Activated T-helper 9 cell treated with anti-CD3 and anti-CD28 coated beads, Interleukin-2, amount 50 U/mL, for 16 hours (primary cell): Measurements from ENCODE around the gene POLD3.

Source experiments
- DNase-seq: peaks from one replicate; pipeline ENCODE4 v3.0.0-alpha.2; 2020; ENCODE audit warnings: low read depth

Gene POLD3

DNA sequence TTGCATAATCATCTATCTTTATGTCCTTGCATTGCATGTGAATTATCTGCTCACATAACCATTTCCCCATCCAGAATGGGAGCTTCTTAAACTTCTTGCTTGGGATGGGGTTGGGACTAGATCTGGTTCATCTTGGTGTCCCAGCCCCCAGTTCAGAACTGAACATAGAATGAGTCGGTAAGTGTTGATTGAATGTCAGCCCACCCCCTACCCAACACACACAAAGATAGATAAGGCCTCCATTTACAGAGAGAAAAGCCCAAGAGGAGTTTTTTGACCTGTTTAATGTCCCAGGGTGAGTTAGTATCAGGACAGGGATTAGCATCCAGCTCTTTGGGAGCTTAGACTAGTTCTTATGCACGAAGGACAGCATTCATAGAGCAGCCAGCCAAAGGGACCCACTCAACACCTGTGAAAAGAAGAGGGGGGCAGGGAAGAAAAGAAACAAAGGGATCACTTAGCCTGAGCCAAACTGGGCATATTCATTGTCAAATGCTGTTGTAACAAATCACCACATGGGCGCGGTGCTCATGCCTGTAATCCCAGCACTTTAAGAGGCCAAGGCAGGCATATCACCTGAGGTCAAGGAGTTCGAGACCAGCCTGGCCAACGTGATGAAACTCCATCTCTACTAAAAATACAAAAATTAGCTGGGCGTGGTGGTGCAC, 81.4 kb downstream of the POLD3 start:
- no peak for DNase-seq

DNA sequence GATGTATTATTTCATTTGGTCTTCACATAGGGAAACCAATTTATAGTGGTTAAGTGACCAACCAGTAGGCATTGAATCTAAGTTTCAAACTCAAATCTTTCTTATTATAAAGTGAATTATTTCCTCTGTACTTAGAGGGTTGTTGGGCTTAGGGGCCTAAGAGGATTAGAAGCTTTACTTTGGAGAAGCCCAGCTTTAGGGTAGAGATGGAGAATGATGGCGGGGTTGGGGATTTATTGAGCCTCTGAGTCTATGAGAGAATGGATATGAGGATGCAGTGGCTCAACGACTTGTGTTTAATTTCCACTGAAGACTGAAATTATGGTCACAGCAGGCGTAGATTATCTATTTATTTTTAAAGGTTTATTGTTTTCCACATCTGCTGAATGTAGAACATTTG, 83.4 kb downstream of the POLD3 start:
- no peak for DNase-seq

DNA sequence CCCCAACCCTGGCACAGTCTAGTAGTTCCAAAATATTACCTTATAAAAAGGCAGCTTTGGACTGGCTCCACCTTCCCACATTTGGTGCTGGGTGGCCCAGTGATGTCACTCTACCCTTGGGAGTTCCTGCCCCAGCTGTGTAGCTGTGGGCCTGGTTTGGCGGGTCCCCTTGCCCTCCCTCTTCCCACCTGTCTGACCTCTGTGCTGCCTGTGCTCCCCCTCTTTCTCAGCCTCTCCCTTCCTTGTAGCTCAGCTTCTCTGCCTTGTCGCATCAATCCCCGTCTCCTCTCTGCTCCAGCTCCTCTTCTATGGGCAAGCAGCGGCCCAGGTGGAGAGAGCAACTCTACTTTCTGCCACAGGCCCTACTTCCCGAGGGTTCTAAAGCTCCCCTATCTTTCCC, 84.2 kb downstream of the POLD3 start:
- DNase-seq = no peak

DNA sequence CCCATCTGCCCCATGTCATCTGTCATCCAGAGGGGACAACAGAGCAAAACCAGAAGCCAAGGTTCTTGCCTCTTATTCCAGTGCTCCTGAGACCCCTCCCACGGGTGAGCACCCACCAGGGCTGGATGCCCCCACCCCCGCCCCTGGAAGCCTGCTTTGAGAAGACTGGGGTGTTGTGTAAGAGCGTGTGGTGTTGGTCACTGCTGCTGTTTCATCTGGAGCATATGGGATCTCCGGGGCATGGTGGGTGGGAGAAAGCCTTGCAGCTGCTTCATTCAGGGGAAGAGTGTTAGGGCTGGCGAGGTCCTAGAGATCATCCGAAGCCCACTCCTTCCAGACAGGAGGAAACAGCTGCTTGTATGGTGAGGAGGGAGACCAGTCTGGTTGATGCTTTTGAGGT, 84.7 kb downstream of the POLD3 start:
- no peak for DNase-seq

DNA sequence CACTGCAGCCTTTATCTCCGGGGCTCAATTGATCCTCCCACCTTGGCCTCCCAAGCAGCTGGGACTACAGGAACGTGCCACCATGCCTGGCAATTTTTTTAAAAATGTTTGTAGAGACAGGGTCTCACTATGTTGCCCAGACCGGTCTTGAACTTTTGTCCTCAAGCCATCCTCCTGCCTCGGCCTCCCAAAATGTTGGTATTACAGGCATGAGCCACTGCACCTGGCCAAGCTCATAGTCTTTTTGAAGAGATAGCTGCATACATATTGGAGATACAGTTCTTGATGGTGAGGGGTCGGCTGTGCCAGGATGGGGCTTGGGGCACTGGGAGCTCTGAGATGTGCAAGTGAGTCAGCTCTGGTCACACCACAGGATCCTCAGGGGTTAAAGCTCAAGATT, 85.7 kb downstream of the POLD3 start:
- DNase-seq = no peak

DNA sequence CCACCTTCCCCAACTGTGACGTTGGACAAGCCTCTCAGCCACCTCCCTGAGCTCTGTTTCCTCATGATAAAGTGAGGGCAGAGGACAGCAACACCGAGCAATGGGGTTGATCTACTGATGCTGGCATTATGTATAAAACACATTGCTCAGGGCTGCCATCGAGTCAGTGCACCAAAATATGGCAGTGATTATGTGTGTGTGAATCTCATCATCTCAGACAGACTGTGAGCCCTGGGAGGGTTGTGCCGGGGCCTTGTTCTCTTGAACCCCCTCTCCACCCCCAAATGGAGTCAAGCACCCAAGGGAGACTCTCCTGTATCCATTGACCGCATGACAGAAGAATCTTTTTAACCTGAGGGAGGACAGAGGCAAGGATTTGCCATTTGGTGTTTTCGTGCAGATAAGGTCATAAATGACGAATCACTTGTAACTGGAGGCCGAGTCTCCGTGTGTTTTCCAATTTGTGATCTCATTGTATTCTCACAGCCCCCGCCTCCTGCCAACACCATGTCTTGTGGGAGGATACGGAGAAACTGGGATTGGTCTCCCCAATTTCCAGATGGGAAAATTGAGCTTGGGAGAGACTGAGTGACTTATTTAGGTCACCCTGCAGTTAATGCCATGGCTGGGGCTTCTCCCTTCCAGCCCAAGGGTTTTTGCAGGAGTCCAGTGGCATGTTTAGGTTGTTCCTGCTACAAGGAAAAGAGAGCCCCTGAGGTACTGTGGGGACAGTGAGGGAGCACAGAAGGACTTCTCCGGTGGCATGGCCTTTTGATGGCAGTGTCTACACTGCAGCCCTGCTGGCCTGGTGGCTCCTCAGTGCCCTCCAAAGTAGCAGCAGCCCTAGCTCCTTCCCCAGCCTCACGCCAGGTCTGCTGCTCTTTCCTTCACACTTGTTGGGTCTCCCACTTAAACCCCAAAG, 86.5 kb downstream of the POLD3 start:
- DNase-seq = no peak

DNA sequence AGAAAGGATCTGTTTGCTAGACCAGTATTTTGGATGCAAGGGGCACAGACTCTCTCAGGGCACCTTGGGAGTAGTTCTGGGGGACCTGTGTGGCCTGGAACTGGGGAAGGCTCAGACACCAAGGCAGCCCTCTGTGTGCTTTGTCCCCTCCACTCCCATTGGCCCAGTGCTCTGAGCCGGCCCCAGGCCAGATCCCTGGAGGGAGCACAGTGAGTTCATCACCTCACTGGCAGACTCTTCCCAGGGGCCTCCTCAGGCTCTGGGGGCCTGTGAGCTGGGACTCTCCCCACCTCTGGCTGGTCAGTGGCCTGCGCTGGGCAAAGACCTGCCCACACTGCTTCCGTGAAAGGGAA, 87.1 kb downstream of the POLD3 start:
- DNase-seq = no peak

DNA sequence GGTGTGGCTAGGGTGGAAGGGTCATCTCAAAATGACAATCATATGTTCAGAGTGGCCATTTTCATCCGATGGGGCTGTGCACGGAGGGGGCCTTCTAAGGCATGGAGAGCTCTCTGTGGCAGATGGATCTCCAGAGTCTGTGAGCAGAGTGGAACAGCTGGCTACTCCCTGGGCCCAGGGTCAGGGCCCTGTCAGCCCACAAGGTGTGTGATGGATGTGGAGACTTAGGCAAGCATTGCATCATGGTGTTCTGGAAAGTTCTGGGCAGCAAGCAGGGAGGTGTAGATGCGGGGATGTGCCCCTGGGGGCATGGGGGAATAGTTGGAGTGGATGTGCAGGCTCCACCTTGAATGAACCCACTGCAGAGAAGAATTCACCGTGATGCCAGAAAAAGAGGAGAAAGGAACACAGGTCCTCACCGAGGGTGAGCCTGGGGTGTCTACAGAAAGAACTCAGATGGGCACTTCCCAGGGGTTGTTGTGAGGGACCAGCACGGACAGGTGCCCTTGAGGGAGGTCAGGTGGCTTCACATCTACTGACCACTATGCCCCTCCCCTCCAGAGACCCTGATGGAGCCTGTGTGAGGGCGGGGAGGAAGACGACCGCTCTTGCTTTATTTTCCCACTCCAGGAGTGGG, 87.8 kb downstream of the POLD3 start:
- no peak for DNase-seq

DNA sequence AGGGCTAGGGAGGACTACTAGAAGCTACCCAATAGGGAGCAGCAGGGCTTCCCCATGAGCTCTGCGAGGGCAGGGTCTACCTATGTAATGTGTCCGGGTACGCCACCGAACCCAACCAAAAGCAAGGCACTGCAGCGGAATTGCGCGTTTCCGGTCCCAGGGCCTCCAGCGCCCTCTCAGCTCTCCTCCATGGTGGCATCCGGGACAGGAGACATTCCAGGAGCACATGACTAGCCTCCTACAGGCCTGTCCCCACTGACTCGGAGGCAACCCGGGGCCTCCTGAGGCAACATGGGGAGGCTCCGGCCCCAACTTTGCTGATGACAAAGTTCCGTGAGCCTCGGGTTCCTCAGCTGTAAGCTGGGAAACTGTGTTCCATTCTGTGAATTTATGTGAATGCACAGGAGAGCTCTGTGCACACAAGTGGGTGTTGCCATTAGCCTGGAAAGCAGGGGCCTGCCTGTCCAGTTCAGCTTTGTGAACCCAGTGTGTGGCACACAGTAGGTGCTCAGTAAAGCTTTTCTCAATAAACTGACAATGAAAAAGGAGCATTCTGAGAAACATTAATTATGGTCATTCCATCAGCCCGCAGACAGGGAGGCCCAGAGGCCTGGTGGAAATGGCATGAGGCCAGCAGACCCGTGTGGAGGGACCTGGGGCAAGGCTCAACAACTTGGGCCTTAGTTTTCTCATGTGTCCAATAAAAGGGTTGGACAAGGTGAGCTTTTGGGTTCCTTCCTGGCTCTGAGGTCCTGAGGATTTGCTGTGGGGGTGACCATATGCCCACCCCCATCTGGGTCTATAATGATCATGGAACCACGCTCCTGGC, 88.5 kb downstream of the POLD3 start:
- no peak for DNase-seq

DNA sequence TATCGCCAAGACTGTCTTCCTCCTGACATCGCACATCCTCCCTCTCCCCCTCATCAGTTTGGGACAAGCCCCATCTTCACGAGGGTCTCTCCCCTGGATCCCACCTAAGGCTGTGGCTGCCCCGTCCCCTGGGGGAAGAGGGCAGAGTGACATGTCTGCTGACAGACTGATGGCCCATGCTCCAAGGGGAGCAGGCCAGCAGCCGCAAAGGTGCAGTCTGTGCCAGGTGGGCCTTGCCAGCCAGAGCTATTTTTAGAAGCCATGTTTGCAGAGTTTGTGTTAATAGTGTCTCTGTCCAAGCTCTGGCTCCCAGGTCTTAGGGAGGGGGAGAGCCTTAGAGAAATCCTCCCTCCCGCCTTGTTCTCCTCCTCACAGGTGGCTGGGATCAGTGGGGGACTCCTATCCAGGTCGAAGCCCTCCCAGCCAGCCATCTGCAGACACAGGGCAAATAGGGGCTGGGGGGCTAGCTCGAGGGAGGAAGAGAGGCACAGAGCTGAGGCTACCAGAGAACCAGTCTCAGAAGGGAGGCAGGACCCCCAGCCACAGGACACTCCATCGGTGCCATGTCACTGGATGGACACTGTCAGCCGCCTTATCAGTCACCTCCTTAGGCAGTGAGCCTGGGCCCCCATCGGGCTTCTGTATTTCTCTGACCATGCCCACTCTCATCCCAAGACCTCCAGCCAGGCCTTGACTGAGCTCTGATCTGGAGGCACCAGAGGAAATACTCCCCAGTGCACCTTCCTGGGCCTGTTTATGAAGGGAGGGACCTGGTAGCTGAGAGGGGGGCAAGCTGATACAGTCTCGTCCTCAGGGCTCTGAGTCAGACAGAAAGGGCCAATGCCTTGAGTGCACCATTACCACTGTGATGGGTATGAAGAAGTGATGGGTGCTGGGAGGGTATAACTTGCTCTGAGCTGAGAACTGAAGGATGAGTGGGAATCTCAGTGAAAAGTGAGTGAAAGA, 89.6 kb downstream of the POLD3 start:
- no peak for DNase-seq

DNA sequence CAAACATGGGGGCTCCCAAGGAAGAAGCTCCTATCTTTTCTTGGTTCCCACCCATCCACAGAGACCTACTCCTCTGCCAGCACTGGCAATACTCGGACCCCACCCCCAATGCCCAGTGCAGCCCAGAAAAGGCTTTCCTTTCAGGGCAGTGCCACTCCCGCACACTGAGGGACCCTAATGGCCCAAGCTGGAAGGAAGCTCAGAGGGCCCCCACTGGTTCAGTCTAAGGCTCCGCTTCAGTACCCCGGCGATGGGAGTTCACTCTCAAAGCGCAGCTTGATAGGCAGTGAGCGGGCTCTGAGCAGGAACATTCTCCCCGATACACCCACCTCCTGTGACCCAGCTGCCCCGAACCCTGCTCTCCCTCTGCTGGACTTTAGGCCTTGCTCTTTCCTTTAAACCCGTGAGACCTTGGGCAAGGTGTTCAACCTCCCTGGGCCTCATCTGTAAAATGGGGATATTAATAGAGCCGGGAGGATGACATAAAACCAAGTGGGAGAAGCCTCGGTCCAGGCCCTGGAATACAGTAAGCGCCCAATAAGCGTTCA, 90.4 kb downstream of the POLD3 start:
- no peak for DNase-seq

DNA sequence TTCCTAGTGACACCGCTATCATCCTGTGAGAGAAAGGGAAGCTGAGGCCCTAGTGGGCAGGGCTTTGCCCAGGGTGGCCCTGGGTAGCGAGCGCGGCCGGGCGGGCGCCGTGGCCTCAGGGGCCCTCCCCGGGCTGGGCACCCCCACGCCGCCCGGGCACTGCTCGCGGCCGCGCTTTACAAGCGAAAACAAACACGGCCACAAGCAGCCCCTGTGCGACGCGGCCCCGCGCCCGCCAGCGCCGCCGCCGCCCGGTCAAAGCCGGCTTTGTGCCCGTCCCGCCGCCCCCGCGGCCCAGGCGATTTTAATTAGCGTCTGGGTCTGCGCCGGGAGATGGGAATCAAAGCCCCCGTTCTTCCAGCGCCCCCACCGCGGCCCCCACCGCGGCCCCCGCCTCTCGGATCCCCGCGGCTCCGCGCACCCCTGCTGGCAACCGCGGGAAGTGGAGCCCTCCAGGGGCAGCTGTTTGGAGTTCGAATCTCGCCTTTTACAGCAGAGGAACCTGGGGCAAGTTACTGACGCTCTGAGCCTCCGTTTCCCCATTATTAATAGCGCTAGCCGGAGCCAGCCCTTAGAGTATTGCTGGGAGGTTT, 91.0 kb downstream of the POLD3 start:
- DNase-seq = no peak

DNA sequence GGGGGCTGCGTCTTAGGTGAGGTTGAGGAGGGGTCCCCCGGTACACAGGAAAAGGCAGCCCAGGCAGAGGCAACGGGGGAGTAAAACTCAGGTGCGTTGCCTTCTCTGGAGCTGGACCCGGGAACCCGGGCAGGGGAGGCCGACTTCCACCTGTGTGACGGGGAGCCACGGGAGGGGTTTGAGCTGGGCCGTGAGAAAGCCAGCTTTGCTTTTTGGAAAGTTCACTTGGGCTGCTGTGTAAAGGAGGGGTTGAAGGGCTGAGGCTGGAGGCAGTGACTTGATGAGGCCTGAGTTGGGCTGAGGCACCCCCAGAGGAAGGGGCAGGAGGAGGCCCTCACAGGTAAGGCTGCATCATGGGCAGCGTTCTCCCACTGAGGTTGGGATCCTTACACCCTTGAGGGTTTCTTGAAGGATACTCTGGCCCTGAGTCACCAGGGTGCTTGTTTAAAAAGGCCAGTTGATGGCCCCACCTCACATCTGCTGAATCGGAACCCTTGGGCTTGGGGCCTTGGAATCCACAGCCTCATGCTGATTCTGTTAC, 91.6 kb downstream of the POLD3 start:
- DNase-seq = no peak

DNA sequence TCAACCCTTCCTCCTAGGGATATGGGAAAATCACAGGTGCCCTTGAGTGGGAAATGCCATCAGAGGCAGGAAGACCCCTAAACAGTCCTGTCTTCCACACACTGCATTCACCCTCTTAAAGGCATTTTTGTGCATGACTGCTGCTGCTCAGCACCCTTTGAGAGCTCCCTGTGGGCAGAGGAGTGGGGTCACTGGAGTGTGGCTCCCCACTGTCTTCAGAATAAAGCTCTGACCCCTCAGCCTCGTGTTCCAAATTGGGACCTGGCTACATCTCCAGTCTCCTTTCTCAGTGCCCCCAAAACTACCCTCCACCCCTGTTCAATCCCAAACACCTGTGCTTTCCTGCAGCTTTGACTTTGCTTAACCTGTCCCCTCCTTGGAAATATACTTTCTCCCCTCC, 92.3 kb downstream of the POLD3 start:
- no peak for DNase-seq

DNA sequence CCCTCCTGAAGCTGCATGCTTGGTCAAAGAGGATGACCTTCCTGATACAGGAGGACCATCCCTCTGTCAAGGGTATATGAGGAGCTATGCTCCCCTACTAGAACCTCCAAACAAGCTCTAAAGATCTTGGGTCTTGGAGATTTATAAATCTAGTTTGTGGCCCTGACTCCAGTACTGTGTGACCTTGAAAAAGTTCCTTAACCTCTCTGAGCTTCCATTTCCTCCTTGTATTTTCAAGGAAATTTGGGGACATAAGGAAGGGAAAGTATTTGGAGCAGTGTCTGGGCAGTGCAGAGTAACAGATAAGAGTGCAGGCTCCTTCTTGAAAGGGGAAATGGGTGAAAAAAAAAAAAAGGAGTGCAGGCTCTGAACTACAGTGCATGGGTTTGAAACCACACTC, 93.0 kb downstream of the POLD3 start:
- no peak for DNase-seq

DNA sequence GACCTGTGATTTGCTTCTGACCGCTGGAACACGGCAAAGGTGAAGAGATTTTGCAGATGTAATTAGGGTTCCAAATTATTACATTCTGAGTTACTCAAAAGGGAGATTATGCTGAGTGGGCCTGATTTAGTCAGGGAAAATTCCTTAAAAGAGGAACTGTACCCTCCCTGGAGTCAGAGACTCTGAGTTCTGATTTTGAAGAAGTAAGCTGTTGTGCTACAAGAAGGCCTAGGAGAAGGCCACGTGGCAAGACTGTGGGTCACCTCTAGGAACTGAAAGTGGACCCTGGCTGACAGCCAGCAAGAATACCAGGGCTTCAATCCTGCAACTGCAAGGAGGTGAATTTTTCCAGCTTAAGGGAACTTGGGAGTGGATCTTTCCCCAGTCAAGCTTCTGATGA, 93.5 kb downstream of the POLD3 start:
- no peak for DNase-seq

DNA sequence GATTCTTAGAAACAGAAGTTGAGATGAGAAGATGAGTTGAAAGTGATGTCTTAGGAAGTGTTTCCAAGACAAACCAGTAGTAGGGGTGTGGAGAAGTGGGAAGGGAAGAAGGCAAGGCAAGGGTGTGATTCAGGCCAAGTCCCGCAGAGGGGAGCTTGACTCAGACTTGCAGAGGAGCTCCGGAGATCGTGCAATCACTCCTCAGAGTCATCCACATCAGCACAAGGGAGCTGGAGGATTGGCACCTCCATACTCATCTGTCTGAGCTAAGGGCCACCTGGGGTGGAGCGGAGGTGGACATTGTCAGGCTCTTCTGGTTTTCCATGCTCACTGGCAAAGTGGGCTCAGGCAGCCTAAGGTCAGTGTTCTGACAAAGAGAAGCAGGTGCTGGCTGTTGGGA, 94.4 kb downstream of the POLD3 start:
- DNase-seq = no peak

DNA sequence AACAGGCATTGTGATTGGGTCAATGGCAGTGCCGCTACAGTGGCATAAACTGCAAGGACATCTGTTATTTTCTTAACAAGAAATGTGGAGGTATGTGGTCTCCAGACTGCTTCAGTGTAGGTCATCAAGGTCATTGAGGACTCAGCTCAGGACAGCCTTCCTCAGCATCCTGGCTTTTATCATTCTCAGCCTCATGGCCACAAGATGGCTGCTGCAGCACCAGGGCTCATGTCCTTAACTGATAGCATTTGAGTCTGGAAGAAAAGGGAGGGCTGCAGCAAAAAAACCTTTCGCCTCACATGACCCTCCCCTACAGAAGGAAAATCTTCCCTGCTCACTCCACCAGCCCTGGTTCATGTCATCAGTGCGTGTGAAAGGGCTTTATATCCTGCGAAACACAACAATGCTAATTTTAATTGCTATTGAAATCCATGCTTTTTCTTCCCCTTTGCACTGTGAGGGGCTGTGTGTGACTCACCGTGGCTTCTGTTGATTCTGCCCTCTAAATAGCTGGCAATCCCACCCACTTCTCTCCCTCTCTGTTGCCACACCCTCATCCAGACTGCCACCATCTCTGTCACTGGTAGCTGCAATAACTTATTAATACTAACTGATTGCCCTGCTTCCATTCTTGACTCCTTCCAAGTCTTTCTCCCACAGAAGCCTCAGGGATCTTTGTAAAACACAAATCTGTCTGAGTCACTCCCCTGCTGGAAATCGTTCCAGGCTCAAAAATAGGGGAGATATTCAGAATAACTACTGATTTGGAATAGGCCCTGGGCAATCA, 95.0 kb downstream of the POLD3 start:
- DNase-seq = no peak

DNA sequence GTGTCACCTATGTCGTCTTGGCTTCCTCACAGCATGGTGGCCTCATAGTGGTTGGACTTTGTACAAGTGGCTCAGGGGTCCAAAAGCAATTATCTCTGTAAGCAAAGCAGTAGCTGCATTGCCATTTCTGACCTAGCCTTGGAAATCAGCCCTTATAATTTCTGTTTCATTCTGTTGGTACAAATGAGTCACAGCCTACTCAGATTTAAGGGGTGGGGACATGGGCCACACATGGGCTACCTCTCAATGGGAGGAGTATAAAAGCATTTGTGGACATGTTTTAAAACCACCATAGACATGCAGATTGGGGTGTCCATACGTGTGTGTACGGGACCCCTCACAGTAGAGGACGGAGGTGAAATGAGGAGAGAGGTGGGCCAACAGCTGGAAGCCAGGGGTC, 97.3 kb downstream of the POLD3 start:
- no peak for DNase-seq
